HG02840 (cell line): ENCODE measurements around the gene LRIG3.
"Not testable (repeated sequence)": the region's sequence is repeated elsewhere in the genome, so short reads cannot be mapped to it uniquely, and the experiment has no call there.

Experiments
- ATAC-seq: cut with Tn5 transposase; IDR thresholded peaks from one replicate; pipeline ENCODE4 v1.9.1; 2021; ENCODE audit warnings: mild to moderate bottlenecking, moderate library complexity, moderate number of reproducible peaks; ENCODE audit not compliant: unreplicated experiment, low FRiP score

LRIG3 gene

GRCh38 chr12:58871556-58871955 lies 48.7 kb downstream of the LRIG3 start:
- ATAC-seq, result no peak

GRCh38 chr12:58870595-58870994 lies 49.7 kb downstream of the LRIG3 start:
- ATAC-seq, result no peak

- no peak for ATAC-seq
Observed at GRCh38 chr12:58860788-58861240, 59.5 kb downstream of the LRIG3 start.

GRCh38 chr12:58860056-58860787 lies 60.1 kb downstream of the LRIG3 start:
- no peak for ATAC-seq

- no peak for ATAC-seq
Observed at GRCh38 chr12:58858030-58858429, 62.3 kb downstream of the LRIG3 start.

GRCh38 chr12:58857206-58857605 lies 63.1 kb downstream of the LRIG3 start:
- ATAC-seq, result not testable (repeated sequence)

- not testable (repeated sequence) for ATAC-seq
Observed at GRCh38 chr12:58855630-58856029, 64.7 kb downstream of the LRIG3 start.

GRCh38 chr12:58850826-58851225 lies 69.5 kb downstream of the LRIG3 start:
- ATAC-seq, result no peak

- ATAC-seq, result no peak
Observed at GRCh38 chr12:58847901-58848600, 72.3 kb downstream of the LRIG3 start.

GRCh38 chr12:58844161-58844560 lies 76.1 kb downstream of the LRIG3 start:
- no peak for ATAC-seq

GRCh38 chr12:58841058-58841798 lies 79.1 kb downstream of the LRIG3 start:
- no peak for ATAC-seq

GRCh38 chr12:58833853-58834252 lies 86.5 kb downstream of the LRIG3 start:
- no peak for ATAC-seq

- no peak for ATAC-seq
Observed at GRCh38 chr12:58832920-58833319, 87.4 kb downstream of the LRIG3 start.
